CD4-positive, alpha-beta T cell treated with Interleukin-12 subunit alpha and Interleukin-12 subunit beta, for 1 hour (primary cell): Measurements from ENCODE around the gene ZNF521.

Experiments
- DNase-seq: peaks from one replicate; pipeline ENCODE4 v3.0.0-alpha.2; 2020

Gene ZNF521

GRCh38 chr18:25335062-25335461 lies 16.9 kb downstream of the ZNF521 start:
- no peak for DNase-seq

DNA sequence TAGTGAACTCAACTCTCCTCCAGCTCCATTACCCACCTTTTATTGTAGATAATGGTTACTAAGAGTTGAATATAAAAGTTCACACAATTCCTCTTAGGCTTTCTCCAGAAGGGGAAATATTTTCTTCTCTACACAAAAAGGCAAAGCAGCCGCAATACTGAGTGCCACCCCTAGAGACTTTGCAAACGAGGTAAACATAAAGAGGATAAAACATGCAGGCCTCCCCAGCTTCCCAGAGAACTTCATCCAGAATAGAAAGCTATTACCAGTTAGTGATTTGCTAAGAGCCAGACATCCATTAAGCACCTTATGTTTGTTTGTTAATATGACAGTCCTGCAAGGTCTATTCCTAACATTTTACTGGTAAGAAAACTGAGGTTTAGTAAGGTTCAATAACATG lies 17.4 kb downstream of the ZNF521 start:
- no peak for DNase-seq

DNA sequence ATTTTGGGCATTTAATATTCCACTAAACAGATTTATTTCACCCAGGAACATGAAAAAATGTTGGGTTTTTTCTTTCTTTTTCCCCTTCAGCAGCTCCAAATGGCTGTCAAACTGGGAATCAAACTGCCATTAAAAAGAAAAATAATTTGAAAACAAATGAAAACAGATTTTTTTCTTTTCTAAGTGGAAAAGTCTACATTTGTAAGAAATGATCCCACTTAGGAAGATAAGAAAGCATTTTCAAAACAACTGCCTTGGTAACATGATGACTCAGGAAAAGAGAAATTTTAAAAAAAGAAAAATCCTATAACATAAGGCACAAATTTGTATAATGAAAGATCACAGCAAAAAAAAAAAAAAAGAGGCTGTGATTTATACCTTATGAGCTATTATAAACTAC lies 20.0 kb downstream of the ZNF521 start:
- no peak for DNase-seq

GRCh38 chr18:25329783-25330182 lies 22.2 kb downstream of the ZNF521 start:
- DNase-seq, result no peak

- no peak for DNase-seq
Observed at GRCh38 chr18:25327584-25327983, 24.4 kb downstream of the ZNF521 start.

GRCh38 chr18:25326361-25326952 lies 25.5 kb downstream of the ZNF521 start:
- DNase-seq, result no peak

- no peak for DNase-seq
Observed at GRCh38 chr18:25322806-25323205, 29.2 kb downstream of the ZNF521 start.

DNA sequence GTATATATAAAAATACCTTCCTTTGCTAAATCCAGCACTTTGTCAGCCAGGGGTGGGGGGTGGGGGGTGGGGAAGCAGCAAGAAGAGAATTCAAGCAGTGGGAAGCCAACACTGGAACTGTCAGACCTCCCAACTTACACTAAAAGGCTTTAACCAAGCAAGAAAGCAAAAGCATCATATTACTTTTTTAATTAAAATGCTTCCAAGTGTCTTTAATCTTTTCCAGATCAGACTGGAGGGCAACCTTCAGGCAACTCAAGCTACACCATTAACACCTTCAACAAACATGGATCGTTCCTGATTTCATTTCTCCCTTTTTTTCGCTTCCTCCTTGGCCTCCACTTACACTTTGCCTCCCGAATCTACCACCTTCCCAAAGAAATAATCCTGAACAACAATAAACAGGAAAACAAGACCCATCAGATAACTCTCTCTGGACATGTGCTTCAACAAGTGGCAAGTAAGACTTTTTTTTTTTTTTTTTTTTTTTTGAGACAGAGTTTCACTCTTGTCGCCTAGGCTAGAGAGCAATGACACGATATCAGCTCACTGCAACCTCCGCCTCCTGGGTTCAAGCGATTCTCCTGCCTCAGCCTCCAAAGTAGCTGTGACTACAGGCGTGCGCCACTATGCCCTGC lies 35.5 kb downstream of the ZNF521 start:
- no peak for DNase-seq

- no peak for DNase-seq
Observed at GRCh38 chr18:25314838-25315190, 37.2 kb downstream of the ZNF521 start.

DNA sequence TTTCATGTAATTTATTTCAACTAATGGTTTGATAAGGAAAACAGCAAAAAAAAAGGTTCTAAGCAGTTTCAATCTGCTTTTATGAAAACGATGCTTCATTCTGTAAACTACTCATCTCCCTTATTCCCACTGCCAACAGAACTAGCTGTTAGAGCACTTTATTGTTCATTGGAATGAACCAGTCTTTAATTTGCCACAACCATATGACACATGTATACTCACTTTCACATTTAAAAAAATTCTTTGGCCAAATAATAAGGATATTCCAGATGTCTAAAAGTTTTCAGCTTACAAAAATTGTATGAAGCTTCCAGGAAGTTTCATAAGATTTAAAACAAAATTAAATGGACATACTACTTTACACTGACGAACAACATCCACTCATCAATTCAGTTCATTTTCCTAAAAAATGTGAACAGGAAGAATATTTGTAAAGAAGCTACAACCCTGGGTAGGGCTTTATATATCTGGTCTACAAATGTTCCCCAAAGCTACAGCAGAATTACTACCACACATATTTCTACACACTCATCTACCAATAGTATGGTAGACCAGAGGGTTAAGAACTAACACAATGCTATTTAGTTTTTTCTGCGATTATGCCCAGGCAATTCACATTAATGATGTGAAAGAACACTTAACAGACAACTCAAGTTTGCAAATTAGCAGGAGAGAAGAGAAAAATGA lies 37.7 kb downstream of the ZNF521 start:
- no peak for DNase-seq

- DNase-seq, result no peak
Observed at GRCh38 chr18:25313268-25313667, 38.7 kb downstream of the ZNF521 start.

DNA sequence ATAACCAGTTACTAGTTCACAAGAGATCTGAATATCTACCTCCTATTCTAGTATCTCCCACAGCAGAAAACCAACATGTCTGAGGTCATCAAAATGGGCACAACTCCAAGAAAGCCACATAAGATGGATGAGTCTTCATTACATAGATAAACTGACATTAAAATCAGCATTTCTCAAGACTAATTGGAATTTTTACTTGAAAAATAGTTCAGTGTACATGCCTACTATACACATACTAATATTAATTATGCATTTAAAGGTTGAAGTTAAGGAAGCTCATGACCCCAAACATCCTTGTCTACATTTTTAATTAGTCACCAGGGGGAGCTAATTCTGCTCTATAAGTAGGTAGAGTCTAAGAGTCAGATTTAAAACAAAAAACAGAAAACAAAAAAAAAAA lies 41.9 kb downstream of the ZNF521 start:
- no peak for DNase-seq

DNA sequence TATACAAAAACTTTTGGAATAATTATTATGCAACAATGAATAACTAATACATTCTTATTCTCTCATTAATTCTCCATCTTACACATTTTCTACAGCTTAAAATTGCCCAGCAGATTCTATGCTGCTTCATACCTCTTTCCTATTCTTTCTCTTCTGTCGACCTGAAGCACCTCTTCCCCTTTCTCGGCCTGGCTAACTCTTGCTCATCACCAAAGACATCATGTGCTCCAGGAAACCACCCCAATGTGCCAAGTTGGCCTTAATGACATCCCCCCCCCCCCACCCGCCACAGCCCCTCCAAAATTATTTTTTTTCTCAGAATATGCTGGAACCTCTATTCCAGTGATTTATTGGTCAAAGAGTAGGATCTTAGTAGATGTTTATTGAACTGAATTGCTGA lies 43.6 kb downstream of the ZNF521 start:
- DNase-seq, result no peak

- no peak for DNase-seq
Observed at GRCh38 chr18:25307192-25307591, 44.8 kb downstream of the ZNF521 start.

- DNase-seq, result no peak
Observed at GRCh38 chr18:25306671-25307070, 45.3 kb downstream of the ZNF521 start.

DNA sequence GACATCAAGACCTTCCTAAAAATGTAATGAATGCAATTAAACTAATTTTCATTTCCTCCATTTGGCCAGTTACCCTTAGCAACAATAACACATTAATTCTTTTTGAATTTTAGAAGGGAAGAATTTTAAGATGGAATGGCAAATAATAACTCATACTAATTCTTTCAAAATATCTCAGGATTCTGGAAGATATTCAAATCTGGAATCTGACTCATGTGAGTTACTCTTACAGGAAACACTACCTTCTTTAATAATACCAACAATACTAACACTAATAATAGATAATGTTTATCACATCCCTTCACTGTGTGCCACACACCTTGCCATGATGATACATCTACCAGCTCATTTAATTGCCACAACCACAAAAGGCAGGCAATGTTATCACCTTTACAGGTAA lies 46.4 kb downstream of the ZNF521 start:
- DNase-seq, result no peak

- DNase-seq, result no peak
Observed at GRCh38 chr18:25300492-25300891, 51.5 kb downstream of the ZNF521 start.

GRCh38 chr18:25299426-25300300 lies 52.3 kb downstream of the ZNF521 start:
- no peak for DNase-seq

GRCh38 chr18:25298853-25299274 lies 53.1 kb downstream of the ZNF521 start:
- DNase-seq, result no peak

DNA sequence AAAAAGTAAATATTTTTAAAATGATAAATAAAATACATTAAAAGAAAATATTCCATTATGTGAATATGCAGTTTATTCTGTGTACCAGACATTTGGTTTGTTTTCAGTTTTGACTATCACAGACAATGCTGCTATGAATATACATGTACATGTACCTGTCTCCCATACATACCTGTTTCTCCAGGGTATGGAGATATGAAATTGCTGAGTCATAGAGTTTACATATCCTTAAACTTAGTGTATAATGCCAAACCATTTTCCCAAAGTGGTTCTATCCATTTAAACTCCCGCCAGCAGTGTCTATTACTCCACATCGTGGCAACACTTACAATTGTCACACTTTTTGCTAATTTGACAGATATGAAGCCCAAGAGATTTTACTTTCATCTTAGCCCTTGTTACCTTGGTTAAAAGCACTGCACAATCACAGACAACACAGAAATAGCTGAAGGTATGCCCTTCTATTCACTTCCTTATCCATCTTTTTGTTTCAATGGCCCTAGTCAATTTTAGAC lies 56.3 kb downstream of the ZNF521 start:
- DNase-seq, result no peak

- DNase-seq, result no peak
Observed at GRCh38 chr18:25291150-25291549, 60.8 kb downstream of the ZNF521 start.

- no peak for DNase-seq
Observed at GRCh38 chr18:25289001-25289631, 62.9 kb downstream of the ZNF521 start.
